LHCN-M2 (cell line): ENCODE data around the gene MAP4K3. TPM values are rescaled to one million over a fixed set of nuclear protein-coding genes. Genes with fewer than 3 reads are reported as not detected.
A peak's percentile ranks its signal among the peaks of the same experiment; 100 is the strongest.

Source experiments
- DNase-seq: peaks from one replicate; pipeline ENCODE4 v3.0.0-alpha.2; 2012; ENCODE audit warnings: low read depth
- polyA plus RNA-seq: library from polyadenylated mRNA; unstranded; fragments of >200 nt; gene quantifications from one replicate; pipeline ENCODE4 v1.2.1, GENCODE V29; 2012; ENCODE audit warnings: missing spikeins
- total RNA-seq: library from RNA; depleted of rRNA; stranded (reverse); fragments of >200 nt; gene quantifications from 2 replicates; pipeline ENCODE4 v1.2.3, GENCODE V29; 2014; rRNA removed

The MAP4K3 gene
- 35.0 and 41.4 TPM in 2 replicates for total RNA-seq
- polyA plus RNA-seq = 8.4 TPM

GRCh38 chr2:39436592-39437521, at the start of gene MAP4K3:
Gene MAP4K3, minus strand, starts transcription at chr2:39437285. Its CDS starts 298 bp downstream, at chr2:39436987.
- peak; percentile 92 for DNase-seq

- DNase-seq = no peak
Measured at GRCh38 chr2:39486071-39486470, 49.0 kb upstream of the MAP4K3 start.

GRCh38 chr2:39484620-39485495, 47.8 kb upstream of the MAP4K3 start:
- DNase-seq = no peak

- DNase-seq = no peak
Measured at GRCh38 chr2:39484206-39484605, 47.1 kb upstream of the MAP4K3 start.

- no peak for DNase-seq
Measured at GRCh38 chr2:39483534-39483933, 46.4 kb upstream of the MAP4K3 start.

GRCh38 chr2:39481611-39482010, 44.5 kb upstream of the MAP4K3 start:
- peak; percentile 69 for DNase-seq

- no peak for DNase-seq
Measured at GRCh38 chr2:39479696-39480095, 42.6 kb upstream of the MAP4K3 start.

- DNase-seq = no peak
Measured at GRCh38 chr2:39479053-39479670, 42.1 kb upstream of the MAP4K3 start.

- no peak for DNase-seq
Measured at GRCh38 chr2:39476524-39476923, 39.4 kb upstream of the MAP4K3 start.

GRCh38 chr2:39475006-39475405, 37.9 kb upstream of the MAP4K3 start:
- no peak for DNase-seq

GRCh38 chr2:39470580-39470979, 33.5 kb upstream of the MAP4K3 start:
- DNase-seq = no peak

- peak; percentile 54 for DNase-seq
Measured at GRCh38 chr2:39469807-39470206, 32.7 kb upstream of the MAP4K3 start.

- DNase-seq = no peak
Measured at GRCh38 chr2:39468579-39469451, 31.7 kb upstream of the MAP4K3 start.

GRCh38 chr2:39466311-39466710, 29.2 kb upstream of the MAP4K3 start:
- DNase-seq = no peak

- DNase-seq = no peak
Measured at GRCh38 chr2:39464864-39465263, 27.8 kb upstream of the MAP4K3 start.

- no peak for DNase-seq
Measured at GRCh38 chr2:39455826-39456225, 18.7 kb upstream of the MAP4K3 start.

GRCh38 chr2:39452396-39452795, 15.3 kb upstream of the MAP4K3 start:
- no peak for DNase-seq

GRCh38 chr2:39451954-39452353, 14.9 kb upstream of the MAP4K3 start:
- no peak for DNase-seq

- no peak for DNase-seq
Measured at GRCh38 chr2:39448169-39448502, 11.1 kb upstream of the MAP4K3 start.

- no peak for DNase-seq
Measured at GRCh38 chr2:39447266-39448168, 10.4 kb upstream of the MAP4K3 start.
